A172 (cell line): ENCODE data around the gene RCOR3. TPM values are rescaled to one million over a fixed set of nuclear protein-coding genes. Genes with fewer than 3 reads are reported as not detected.
A peak's percentile ranks its signal among the peaks of the same experiment; 100 is the strongest.

Experiments used
- DNase-seq: peaks from one replicate; pipeline ENCODE4 v3.0.0-alpha.2; 2015; ENCODE audit warnings: low spot score
- total RNA-seq: library from RNA; depleted of rRNA; stranded (reverse); fragments of >200 nt; shearing (Covaris generic); gene quantifications from 2 replicates; pipeline ENCODE4 v1.2.3, GENCODE V29; 2014

RCOR3 gene
- total RNA-seq, 1 experiment from 2014 or later: 19.8 TPM

DNA sequence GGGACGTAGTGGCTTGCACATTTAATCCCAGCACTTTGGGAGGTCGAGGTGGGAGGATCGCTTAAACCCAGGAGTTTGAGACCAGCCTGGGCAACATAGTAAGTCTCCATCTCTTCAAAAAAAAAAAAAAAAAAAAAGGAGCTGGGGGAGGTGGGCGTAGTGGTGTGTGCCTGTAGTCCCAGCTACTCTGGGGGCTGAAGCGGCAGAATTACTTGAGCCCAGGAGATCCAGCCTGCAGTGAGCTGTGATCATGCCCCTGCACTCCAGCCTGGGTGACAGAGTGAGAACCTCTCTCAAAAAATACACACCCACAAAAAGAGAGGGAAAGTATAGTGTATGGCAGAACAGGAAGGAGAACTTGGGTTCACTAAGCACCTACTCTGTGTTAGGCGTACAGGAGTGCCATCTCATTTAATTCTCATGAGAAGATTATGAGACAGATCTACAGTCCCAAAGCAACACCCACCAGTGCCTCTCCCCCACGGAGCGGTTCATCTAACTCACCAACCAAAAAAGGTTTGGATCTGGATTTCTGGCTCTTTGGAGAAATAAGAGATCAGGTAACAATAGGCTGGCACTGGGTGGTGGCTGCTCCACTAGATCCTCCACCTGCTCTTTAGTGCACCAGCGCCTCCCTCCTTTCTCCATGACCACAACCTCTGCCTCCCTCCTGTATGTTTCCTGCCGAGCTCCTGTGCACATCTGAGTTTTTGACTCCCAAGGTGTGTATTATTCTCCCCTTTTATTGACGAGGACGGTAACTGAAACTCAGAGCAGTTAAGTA lies 66.0 kb downstream of the RCOR3 start:
- no peak for DNase-seq

DNA sequence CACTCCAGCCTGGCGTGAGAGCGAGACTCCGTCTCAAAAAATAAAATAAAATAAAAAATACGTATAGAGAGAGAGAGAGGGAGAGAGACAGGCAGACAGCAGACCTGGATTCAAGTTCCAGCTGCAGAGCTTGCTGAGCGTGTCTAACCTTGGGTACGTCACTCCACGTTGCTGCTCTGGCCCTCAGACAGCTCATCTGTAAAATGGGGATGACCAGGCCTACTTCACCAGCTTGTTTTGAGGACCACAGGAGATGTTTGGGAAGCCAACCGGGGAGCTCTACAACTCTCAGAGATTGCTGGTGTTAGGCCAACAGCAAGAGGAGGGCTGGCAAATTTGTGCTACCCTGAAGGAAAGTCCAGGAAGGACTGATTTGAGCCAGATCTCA lies 67.0 kb downstream of the RCOR3 start:
- DNase-seq: no peak

DNA sequence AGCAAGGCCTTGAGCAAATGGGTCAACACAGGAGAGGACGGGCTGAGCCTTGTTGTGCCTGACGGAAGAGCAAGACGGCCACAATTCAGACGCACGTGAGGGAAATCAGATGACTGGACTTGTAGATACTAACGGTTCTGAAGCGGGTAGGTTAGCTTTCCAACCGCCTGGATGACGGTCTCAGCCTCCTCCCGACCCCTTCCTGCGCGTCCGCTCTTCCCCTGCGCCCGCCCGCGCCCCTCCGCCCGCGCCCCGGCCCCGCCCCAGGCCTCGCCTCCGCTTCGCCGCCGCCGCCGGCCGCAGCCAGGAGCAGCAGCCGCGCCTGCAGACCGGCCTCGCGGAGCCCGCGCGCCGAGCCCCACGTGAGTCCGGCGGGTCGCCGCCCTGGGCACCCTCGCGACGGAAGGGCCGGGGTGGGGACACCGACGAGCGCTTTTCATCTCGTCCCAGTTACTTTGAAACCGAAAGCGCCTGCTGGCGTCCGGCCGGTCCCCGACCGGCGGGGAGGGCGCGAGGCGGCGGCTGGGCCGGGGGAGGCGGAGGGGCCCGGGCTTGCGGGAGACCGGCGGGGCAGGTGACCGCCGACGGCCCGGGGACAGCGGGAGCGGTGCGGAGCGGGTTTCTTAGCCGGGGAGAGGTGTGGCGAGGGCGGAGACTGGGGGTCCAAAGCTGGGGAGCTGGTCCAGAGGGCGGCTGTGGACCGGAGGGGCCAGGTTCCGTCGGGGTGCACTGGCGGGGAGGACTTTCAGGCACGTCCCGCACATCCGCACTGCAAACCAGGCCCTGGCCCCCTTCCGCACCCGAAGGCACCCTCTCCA lies 67.6 kb downstream of the RCOR3 start, which contains the start of gene TRAF5:
Gene TRAF5, plus strand, starts transcription at position 306 of the 818 bp plus-strand sequence. CDS start 26,407 bp downstream, outside the sequence.
- peak; percentile 57 for DNase-seq

DNA sequence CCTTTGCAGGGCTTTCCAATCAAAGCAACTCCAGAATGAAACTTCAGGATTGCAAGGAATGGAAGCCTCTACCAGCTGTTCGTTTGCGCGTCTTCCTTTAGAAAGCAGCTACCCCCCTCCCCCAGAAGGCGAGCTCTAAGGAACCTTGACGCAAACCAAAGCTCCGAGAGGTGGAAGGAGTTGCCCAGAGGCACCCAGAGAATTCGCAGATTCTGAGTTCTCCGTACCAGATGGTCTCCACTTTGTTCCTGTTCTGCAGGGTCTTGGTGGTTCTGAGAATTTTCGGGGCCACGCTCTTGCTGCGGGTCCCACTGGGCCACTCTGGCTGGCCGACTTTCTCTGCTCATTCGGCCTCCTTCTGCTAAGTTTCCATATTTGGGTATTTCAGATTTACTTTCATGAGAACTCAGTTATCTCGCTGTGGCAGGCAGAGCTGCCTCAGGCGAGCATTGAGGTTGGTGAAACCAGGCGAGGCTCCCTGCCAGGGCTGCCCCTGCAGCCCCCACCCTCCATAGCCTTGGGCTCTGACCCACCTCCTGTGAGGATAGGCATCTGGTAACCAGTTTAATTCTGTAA lies 68.3 kb downstream of the RCOR3 start:
- peak; percentile 31 for DNase-seq

DNA sequence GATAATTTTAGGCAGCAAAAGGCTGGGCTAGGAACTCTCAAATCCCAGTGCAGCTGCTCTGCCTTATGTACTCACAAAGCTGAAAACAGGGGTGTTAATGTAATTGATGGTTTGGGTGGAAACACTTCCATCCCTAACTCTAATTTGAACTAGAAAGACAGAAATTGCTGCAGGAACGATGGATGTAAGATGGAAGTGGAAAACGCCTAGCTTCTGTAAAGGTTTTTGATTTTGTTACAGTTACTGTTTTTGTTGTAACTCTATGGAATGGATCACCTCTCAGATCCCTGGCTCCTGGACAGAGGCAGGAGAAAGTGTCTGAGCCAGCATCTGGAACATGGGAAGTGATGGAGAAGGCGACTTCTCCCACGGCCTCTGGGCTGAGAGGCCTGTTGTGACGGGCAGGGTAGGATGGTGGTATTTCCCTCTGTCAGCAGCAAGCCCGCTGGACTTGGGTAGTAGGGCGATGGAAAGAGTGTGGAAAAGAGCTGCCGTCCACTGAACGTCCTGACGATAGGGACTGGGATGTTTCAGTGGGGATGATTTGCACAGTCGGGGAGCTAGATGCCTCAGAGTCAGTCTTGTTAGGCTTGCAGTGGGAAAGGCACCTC lies 69.0 kb downstream of the RCOR3 start:
- DNase-seq: no peak

DNA sequence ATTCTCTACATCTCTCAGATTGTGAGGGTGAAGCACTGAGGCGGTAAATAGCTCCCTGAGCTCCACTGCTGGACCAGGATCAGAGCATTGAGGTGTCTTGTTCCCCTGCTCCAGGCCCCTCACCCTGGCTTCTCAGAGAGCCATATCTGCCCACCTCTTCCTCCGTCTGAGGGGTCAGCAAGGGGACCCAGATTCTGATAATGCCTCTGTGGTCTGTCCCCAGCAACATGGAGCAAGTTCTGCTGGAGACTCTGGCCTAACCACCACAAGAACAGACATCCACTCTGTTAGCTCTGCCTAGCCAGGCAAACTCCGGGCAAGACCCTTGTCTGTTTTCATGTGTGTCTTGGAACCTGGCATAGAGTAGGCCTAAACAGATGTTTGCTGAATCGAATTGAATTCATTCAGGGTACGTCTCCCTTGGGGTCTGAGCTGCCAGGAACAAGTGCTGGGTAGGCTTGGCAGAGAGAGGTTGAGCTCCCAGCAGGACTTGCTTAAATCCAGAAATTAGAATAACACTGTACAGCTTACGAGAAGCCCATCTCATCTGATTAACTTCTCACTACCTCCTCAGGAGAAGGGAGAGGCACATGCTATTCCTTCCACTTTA lies 69.8 kb downstream of the RCOR3 start:
- no peak for DNase-seq

DNA sequence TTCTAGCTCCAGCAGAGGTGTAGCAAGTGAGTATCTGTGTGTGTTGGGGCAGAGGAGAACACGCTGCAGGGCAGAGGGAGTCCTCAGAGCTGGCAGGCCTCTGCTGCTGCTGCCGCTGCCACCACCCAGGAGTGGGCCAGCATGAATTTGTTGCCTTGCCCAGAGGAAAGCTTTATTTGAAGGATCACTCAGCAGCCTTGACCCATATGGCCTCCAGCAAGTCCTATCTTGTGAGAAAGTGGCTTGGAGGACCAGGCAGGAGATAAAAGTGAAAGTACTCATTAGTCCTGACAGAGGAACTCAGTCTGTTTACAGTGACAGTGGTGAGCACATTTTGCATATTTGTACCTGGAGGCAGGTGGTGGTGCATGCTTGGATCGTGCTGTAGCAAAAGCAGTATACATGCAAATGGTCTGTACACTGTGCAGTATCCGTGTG lies 70.6 kb downstream of the RCOR3 start:
- no peak for DNase-seq

DNA sequence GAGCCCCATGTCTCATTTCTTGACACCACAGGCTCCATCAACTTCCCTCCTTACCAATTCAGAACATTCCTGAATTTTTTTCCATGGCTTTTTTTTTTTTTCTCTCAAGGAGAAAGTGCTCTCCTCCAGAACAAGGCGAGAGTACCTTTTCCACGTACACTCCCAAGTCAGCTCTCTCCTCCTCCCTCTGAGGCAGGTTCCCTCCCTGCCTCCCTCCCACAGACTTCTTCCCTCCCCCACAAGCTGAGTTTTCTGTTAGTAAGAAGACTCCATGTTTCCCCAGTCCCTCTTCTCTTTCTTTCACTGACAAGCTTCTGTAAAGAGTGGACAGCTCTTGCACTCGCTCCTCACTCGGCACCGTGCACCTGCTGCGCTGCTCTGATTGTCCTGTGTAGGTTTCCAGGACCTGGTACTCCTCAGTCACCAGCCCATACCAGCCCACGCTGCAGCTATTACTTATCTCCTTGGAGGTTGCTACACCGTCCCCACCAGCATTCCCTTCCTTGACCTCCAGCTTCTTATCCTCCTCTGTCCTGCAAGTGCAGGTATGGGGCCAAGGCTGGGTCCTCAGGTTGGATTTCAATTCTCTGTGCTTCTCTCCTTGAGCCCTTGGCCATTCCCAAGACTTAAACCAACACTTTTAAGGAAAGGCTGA lies 71.2 kb downstream of the RCOR3 start:
- no peak for DNase-seq

DNA sequence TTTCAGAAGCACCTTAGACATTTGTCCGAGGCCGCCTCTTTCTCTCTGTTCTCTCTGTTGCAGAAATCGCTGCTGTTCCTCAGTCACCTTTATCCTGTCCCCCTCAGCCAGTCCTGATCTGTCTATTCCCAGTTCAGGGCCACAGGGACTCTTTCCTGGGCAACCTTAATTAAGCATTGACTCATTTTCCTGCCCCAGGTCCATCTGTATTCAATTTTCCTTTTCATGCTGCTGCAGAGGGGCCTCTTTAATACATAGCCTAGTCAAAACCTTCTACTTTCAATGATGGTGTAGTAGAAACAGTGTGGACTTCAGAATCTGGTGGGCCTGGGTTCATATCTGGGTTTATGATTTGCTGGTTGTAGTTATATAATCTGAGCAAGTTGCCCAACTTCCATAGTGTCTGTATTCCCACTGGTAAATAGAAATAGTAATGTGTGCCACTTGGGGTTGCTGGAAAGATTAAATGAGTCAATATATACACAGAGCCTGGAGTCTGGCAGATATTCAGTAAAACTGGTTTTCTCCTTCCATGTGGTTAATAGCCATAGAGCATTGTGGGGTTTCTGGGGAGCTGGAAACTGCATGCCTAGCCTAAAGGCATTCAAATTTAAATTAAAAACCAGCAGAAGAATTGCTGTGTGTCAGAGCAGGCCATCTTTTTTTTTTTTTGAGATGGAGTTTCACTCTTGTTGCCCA lies 72.0 kb downstream of the RCOR3 start:
- no peak for DNase-seq

DNA sequence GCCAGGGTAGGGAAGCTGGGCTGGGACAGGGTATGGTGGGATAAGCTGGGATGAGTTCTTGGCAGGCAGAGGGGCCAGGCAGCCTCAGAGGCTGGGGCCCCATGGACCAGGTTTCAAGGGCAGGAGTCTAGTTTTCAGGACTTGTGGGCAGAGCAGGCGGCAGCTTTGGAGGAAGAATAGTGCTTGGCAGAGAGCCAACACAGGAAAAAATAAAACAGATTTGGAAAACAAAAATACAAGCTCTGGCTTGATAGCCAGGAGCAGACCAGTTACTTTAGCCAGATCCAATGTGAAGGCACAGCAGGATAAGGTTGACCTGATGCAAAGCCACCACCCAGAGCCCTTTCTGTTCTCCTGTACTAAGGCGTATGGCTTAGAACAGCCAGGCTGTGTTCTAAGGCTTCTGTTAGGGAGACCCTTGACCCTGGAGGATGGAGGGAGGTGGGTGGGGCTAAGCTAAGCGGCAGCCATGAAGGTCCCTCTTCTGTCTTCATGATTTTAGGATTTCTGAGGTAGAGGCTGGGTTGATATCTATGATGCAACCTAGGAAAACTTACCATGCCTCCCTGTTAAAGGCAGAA lies 73.0 kb downstream of the RCOR3 start:
- no peak for DNase-seq

DNA sequence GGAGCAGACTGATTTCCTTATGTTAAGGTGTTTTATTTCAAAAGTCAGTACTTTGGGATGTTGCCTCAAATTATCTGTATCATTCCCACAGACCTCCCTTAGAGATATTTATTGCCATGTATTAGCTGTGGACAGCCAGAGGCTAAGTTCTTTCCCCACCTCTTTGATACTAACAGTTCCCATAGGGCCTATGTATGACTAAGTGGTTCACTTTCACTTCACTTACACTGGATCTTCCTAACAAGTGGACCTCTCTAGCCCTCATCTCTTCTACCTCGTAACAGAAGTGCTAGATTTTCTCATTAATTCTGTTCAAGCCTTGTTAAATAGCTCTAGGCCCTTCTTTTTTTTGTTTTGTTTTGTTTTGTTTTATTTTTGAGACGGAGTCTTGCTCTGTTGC lies 73.7 kb downstream of the RCOR3 start:
- DNase-seq: no peak

DNA sequence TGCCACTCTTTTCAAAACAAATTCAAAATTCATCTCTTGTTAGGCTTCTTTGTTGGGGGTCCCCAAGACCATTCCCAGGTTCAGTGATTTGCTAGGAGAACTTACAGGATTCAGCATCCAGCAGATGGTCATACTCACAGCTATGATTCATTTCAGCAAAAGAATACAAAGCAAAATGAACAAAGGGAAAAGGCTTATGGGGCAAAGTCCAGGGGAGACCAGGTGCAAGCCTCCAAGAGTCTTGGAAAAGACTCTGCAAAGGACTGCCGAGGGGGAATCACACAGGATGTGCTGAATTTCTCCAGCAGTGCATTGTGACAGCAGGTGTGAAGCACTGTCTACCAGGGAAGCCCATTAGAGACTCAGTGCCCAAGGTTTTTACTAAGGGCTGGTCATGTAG lies 74.7 kb downstream of the RCOR3 start:
- no peak for DNase-seq

DNA sequence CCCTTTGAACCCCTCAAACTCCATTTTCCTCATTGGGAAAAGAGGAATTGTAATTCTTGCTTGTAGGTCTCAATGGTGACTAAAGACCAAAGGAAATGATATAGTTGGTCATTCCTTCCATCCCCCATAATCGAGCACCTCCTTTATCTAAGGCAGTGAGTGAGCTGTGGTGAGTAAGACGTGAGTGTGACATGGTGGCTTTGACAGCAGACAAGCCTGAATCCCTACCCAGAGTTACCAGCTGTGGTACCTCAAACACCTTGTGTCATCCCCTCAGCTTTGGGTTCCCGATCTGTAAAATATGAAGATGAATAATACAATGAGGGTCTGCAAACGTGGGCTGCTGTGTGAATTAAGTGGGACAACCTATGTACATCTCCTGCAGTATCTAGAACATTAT lies 75.8 kb downstream of the RCOR3 start:
- DNase-seq: no peak

DNA sequence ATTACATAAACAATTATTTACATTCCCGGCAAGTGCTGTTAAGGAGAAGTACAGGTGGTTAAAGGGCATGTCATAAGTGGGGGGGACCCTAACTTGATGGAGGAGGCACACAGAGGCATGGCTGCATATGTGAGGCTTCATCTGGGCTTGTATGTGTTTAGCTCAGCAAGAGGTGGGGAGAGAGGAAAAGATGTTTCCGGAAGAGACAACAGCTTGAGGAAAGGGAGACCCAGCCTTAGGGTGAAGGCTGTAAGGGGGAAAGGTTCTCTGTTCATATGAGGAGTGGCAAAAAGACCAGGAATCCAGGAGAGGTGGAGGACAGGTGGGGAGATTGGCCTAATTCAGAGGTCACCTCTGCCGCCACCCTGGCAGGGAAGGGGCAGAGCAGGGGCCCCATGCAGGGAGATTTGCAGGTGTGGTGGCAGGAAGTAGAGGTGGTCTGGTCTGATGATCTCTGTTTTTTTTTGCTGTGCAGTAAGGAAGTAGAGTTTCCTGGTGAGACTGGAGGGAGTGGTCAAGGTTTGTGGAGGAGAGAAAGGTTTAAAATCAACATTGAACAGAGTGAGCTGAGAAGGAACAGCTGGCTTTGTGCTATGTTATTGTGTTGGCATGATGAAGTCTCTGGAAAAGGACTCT lies 76.5 kb downstream of the RCOR3 start:
- no peak for DNase-seq

DNA sequence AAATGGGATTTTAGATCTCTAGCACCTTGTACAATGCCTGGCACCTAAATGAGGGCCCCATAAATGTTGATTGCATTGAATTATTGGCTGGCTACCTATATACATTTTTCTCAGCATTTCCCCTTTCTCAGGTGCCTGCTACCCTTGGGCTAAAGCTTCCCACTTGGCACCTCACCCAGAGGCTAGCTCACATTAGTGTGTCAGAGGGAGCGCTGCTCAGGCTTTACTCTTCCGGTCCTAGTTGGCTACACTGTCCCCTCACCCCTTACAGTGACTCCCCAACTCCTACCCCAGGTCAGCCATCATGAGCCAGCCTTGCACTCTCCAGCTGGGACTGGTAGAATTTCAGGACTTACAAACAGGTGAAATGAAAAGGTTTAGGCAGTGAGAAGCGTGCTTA lies 77.0 kb downstream of the RCOR3 start:
- no peak for DNase-seq

DNA sequence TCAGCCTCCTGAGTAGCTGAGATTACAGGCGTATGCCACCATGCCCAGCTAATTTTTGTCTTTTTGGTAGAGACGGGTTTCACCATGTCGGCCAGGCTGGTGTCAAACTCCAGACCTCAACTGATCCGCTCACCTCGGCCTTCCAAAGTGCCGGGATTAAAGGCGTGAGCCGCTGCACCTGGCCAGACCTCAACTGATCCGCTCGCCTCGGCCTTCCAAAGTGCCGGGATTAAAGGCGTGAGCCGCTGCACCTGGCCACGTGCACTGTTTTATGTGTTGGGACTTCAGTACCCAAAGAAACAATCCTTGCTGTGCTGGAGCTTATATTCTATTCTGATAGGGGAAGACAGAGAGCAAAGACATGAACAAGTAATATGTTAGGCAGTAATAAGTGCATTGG lies 77.6 kb downstream of the RCOR3 start:
- no peak for DNase-seq

DNA sequence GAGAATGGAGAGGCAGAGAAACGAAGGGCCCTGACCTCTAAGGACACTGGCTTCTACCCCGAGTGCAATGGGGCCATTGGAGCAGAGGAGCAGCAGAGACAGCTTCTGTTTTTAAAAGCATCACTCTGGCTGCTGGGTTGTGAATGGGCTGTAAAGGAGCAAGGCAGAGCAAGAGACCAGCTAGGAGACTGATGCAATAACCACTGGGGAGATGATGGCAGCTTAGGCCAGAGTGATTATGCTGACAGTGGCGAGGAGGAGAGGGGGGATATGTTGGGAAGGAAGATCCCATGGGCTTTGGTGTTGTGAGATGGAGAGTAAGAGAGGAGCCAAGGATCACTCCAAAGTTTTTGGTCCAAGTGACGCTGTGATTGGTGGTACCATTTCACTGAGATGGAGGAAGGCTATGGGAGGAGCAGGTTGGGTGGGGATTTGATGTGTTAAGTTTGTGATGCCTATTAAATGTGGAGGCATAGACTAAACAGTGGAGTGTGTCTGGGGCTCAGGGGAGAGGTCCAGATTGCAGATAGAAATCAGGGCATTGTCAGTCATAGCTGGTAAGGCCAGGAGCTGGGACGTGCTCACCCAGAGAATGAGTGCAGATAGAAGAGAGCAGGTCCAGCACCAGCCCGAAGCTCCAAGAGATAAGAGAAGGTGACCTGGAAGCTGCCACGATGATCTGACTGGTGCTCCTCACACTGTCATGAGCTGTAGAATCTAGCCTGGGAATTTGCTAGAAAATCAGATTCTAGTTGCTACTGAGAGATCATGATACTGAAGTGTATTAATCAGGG lies 78.5 kb downstream of the RCOR3 start:
- no peak for DNase-seq

DNA sequence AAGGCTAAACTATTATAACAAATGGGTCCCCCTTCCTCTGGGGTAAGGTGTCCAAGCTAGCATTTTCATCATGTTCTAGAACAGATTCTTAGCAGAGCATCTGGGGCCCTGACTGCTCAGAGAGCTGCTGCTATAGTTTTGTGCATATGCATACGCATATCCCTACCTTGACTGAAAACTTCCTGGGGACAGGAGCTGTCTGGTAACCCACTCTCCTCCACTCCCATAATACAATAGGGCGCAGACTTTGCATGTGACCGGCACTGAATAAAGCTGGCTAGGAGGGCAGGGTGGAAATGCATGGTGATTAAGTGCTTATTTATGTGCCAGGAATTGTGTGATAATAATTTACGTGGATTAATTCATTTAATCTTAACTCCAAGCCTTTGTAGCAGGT lies 79.1 kb downstream of the RCOR3 start:
- DNase-seq: no peak

DNA sequence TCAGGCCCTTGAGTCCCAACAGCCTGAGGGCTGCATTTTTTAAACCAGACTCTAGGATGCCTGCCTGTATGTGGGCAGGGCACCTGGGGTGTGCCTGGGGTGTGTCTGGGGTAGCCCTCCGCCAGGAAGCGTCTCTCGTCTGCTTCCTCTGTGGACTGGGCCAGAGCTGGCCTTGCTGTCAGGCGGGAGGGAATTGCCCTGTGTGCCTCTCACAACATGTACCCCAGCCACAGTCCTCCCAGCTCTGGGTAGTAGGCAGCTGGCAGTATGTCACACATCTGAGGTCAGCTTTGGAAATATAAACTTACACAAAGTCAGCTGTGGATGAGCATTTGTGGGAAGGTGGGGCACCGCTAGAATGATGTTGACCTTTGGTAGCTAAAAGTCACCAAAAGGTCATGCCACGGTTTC lies 80.5 kb downstream of the RCOR3 start:
- no peak for DNase-seq
